ENCODE data around the gene PRSS53.
A peak's percentile ranks its signal among the peaks of the same experiment; 100 is the strongest.
"Not testable (repeated sequence)": the region's sequence is repeated elsewhere in the genome, so short reads cannot be mapped to it uniquely, and the experiment has no call there.

PRSS53 gene

GRCh38 chr16:31108794-31109558 is 20.2 kb upstream of the PRSS53 start:
- no peaks in the 10 kb centered on the region for H3K27me3 ChIP-seq (ENCODE audit: insufficient read depth, insufficient read length)
- H3K4me1 ChIP-seq (ENCODE audit: insufficient read depth, insufficient read length): peaks cover 3% of the 10 kb centered on the region
- DNase-seq (ENCODE audit: low read depth, low spot score): no peak
- no peak for TF ChIP-seq ZNF274 (IDR thresholded peaks at IDR 0.05; ENCODE audit: low read depth, low read length)
- H3K36me3 ChIP-seq (ENCODE audit: insufficient read depth, insufficient read length, low read length): peaks cover 43% of the 10 kb centered on the region
- H3K4me3 ChIP-seq (ENCODE audit: insufficient read length, low read depth): peak overlapping the region; percentile 93
- peak overlapping the region; percentile 92 for H3K9ac ChIP-seq (ENCODE audit: insufficient read length, low read depth)
- H3K9me3 ChIP-seq (ENCODE audit: insufficient read depth, low read length): no peaks in the 10 kb centered on the region

GRCh38 chr16:31108035-31108793 is 19.5 kb upstream of the PRSS53 start, which contains the start of gene BCKDK:
Gene BCKDK, plus strand, starts transcription at chr16:31108386. Its CDS starts 838 bp downstream, at chr16:31109224.
- H3K4me1 ChIP-seq (ENCODE audit: insufficient read depth, insufficient read length): peaks cover 3% of the 10 kb centered on the region
- DNase-seq (ENCODE audit: low read depth, low spot score): peak; percentile 48
- TF ChIP-seq SUZ12 (IDR thresholded peaks at IDR 0.05; ENCODE audit: extremely low read depth, insufficient read depth, insufficient read length): no peak
- no peak for TF ChIP-seq ZNF274 (IDR thresholded peaks at IDR 0.05; ENCODE audit: low read depth, low read length)
- TF ChIP-seq YY1 (IDR thresholded peaks at IDR 0.05; ENCODE audit: insufficient read depth, insufficient read length): no peak
- no peaks in the 10 kb centered on the region for H3K27me3 ChIP-seq (ENCODE audit: insufficient read depth, insufficient read length)
- no peaks in the 10 kb centered on the region; the same call in 1 of the 2 replicates for H3K9me3 ChIP-seq (ENCODE audit: insufficient read depth, low read length)
- peak within 1 kb of the TSS; percentile 92 for H3K9ac ChIP-seq (ENCODE audit: insufficient read length, low read depth)
- peak within 1 kb of the TSS; percentile 93 for H3K4me3 ChIP-seq (ENCODE audit: insufficient read length, low read depth)
- peaks cover 42% of the 10 kb centered on the region for H3K36me3 ChIP-seq (ENCODE audit: insufficient read depth, insufficient read length, low read length)

- peak overlapping the region; percentile 92 for H3K9ac ChIP-seq (ENCODE audit: insufficient read length, low read depth)
- peaks cover 34% of the 10 kb centered on the region for H3K36me3 ChIP-seq (ENCODE audit: insufficient read depth, insufficient read length, low read length)
- TF ChIP-seq ZNF274 (IDR thresholded peaks at IDR 0.05; ENCODE audit: low read depth, low read length) (no peak), YY1 (IDR thresholded peaks at IDR 0.05; ENCODE audit: insufficient read depth, insufficient read length) (no peak), SUZ12 (IDR thresholded peaks at IDR 0.05; ENCODE audit: extremely low read depth, insufficient read depth, insufficient read length) (no peak)
- H3K9me3 ChIP-seq (ENCODE audit: insufficient read depth, low read length): no peaks in the 10 kb centered on the region; the same call in 1 of the 2 replicates
- peak overlapping the region; percentile 93 for H3K4me3 ChIP-seq (ENCODE audit: insufficient read length, low read depth)
- H3K4me1 ChIP-seq (ENCODE audit: insufficient read depth, insufficient read length): peaks cover 3% of the 10 kb centered on the region
- H3K27me3 ChIP-seq (ENCODE audit: insufficient read depth, insufficient read length): no peaks in the 10 kb centered on the region
- no peak for DNase-seq (ENCODE audit: low read depth, low spot score)
These were observed 18.7 kb upstream of the PRSS53 start for GRCh38 chr16:31107465-31107867.

- DNase-seq (ENCODE audit: low read depth, low spot score): no peak
- Histone ChIP-seq H3K9ac (ENCODE audit: insufficient read length, low read depth) (no peak overlapping the region), H3K36me3 (ENCODE audit: insufficient read depth, insufficient read length, low read length) (peaks cover 27% of the 10 kb centered on the region), H3K4me1 (ENCODE audit: insufficient read depth, insufficient read length) (peaks cover 3% of the 10 kb centered on the region), H3K27me3 (ENCODE audit: insufficient read depth, insufficient read length) (no peaks in the 10 kb centered on the region), H3K4me3 (ENCODE audit: insufficient read length, low read depth) (no peak overlapping the region), H3K9me3 (ENCODE audit: insufficient read depth, low read length) (no peaks in the 10 kb centered on the region; the same call in 1 of the 2 replicates)
- no peak for TF ChIP-seq SUZ12 (IDR thresholded peaks at IDR 0.05; ENCODE audit: extremely low read depth, insufficient read depth, insufficient read length)
- TF ChIP-seq ZNF274 (IDR thresholded peaks at IDR 0.05; ENCODE audit: low read depth, low read length): no peak
- TF ChIP-seq YY1 (IDR thresholded peaks at IDR 0.05; ENCODE audit: insufficient read depth, insufficient read length): no peak
These were observed 18.0 kb upstream of the PRSS53 start for GRCh38 chr16:31106509-31107464.

- Histone ChIP-seq H3K4me1 (ENCODE audit: insufficient read depth, insufficient read length) (peaks cover 3% of the 10 kb centered on the region), H3K9ac (ENCODE audit: insufficient read length, low read depth) (peak overlapping the region; percentile 90), H3K9me3 (ENCODE audit: insufficient read depth, low read length) (no peaks in the 10 kb centered on the region; the same call in 1 of the 2 replicates), H3K27me3 (ENCODE audit: insufficient read depth, insufficient read length) (no peaks in the 10 kb centered on the region), H3K36me3 (ENCODE audit: insufficient read depth, insufficient read length, low read length) (peaks cover 17% of the 10 kb centered on the region), H3K4me3 (ENCODE audit: insufficient read length, low read depth) (peak overlapping the region; percentile 18)
- DNase-seq (ENCODE audit: low read depth, low spot score): peak; percentile 60
- TF ChIP-seq SUZ12 (IDR thresholded peaks at IDR 0.05; ENCODE audit: extremely low read depth, insufficient read depth, insufficient read length) (no peak), ZNF274 (IDR thresholded peaks at IDR 0.05; ENCODE audit: low read depth, low read length) (no peak), YY1 (IDR thresholded peaks at IDR 0.05; ENCODE audit: insufficient read depth, insufficient read length) (no peak)
These were observed 17.0 kb upstream of the PRSS53 start for GRCh38 chr16:31105677-31106213.

- not testable (repeated sequence) for H3K4me3 ChIP-seq (ENCODE audit: insufficient read length, low read depth); H3K27me3 ChIP-seq (ENCODE audit: insufficient read depth, insufficient read length); DNase-seq (ENCODE audit: low read depth, low spot score); H3K9ac ChIP-seq (ENCODE audit: insufficient read length, low read depth); H3K9me3 ChIP-seq (ENCODE audit: insufficient read depth, low read length); H3K36me3 ChIP-seq (ENCODE audit: insufficient read depth, insufficient read length, low read length); H3K4me1 ChIP-seq (ENCODE audit: insufficient read depth, insufficient read length)
These were observed 12.3 kb upstream of the PRSS53 start for GRCh38 chr16:31100876-31101641.
